DOHH2 (cell line): ENCODE measurements around the gene CNPY1.

Experiments
- EZH2phosphoT487 ChIP-seq: fragments of 200-600 bp; sonication (generic); IDR thresholded peaks from 2 replicates; pipeline ENCODE4 v1.6.1; 2017; ENCODE audit warnings: borderline replicate concordance, mild to moderate bottlenecking, antibody characterized with exemption, low read length, moderate library complexity, mixed read lengths
- TF ChIP-seq, protein P1 (sequence below): fragments of 200-600 bp; sonication (generic); IDR thresholded peaks from one replicate; pipeline ENCODE4 v1.5.1; 2014; ENCODE audit warnings: antibody characterized with exemption, mild to moderate bottlenecking, low read depth, low read length; ENCODE audit not compliant: poor library complexity, severe bottlenecking

GRCh38 chr7:155526225-155526624 lies 20.1 kb downstream of the CNPY1 start:
- TF ChIP-seq, protein P1, sequence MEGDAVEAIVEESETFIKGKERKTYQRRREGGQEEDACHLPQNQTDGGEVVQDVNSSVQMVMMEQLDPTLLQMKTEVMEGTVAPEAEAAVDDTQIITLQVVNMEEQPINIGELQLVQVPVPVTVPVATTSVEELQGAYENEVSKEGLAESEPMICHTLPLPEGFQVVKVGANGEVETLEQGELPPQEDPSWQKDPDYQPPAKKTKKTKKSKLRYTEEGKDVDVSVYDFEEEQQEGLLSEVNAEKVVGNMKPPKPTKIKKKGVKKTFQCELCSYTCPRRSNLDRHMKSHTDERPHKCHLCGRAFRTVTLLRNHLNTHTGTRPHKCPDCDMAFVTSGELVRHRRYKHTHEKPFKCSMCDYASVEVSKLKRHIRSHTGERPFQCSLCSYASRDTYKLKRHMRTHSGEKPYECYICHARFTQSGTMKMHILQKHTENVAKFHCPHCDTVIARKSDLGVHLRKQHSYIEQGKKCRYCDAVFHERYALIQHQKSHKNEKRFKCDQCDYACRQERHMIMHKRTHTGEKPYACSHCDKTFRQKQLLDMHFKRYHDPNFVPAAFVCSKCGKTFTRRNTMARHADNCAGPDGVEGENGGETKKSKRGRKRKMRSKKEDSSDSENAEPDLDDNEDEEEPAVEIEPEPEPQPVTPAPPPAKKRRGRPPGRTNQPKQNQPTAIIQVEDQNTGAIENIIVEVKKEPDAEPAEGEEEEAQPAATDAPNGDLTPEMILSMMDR: no peak
- no peak for TF ChIP-seq EZH2phosphoT487
